HG02588 (cell line): ENCODE data around the gene CPA5.

ENCODE experiments used
- ATAC-seq: cut with Tn5 transposase; IDR thresholded peaks from one replicate; pipeline ENCODE4 v1.9.1; 2021; ENCODE audit warnings: mild to moderate bottlenecking, moderate library complexity; ENCODE audit not compliant: unreplicated experiment

Gene CPA5

GRCh38 chr7:130356876-130357611 is 12.4 kb downstream of the CPA5 start:
- no peak for ATAC-seq

- ATAC-seq: no peak
Measured at GRCh38 chr7:130358471-130358870, 13.9 kb downstream of the CPA5 start.

DNA sequence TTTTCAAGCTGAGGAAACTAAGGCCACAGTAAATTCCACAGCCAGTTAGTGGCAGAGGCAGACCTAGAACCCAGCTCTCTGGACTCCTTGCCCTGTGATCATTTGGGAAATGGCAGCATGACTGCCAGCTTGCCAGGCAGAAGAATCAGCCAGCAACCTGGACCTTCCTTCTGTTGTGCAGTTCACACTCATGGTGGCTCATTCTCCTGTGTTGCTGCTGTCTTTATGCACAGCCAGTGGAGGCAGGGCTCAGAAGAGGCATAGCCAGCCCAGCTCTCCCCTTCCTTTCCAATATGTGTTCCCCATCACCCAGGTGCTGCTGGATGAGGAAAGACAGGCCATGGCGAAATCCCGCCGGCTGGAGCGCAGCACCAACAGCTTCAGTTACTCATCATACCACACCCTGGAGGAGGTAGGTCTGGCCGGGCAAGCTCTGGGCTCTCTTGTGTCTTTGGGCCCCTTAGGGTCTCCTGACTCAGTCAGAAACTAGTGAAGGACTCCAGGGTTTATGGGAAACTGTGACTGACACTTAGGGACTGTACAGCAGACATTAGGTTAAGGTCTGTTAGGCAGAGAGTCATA is 14.8 kb downstream of the CPA5 start:
- ATAC-seq: no peak

DNA sequence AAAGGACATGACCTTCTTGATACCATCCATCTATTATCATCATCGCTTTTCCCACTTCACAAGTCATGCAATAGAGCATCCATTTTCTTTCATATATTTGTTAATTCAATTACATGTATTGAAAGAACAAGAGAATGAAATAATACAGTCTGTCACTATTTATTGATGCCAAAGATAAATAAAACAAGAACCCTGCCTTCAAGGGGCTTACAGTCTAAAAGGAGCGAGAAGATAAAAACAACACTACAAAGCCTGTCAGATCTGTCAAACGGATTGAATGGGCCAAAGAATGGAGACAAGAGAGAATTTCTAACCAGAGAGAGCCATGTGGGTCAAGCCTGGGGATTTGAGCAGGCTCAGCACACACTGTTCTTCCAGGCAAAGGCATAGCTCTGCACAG is 15.9 kb downstream of the CPA5 start:
- ATAC-seq: no peak

- no peak for ATAC-seq
Measured at GRCh38 chr7:130361681-130362080, 17.1 kb downstream of the CPA5 start.

GRCh38 chr7:130362251-130362816 is 17.7 kb downstream of the CPA5 start:
- no peak for ATAC-seq

GRCh38 chr7:130363026-130363847 is 18.6 kb downstream of the CPA5 start:
- no peak for ATAC-seq

DNA sequence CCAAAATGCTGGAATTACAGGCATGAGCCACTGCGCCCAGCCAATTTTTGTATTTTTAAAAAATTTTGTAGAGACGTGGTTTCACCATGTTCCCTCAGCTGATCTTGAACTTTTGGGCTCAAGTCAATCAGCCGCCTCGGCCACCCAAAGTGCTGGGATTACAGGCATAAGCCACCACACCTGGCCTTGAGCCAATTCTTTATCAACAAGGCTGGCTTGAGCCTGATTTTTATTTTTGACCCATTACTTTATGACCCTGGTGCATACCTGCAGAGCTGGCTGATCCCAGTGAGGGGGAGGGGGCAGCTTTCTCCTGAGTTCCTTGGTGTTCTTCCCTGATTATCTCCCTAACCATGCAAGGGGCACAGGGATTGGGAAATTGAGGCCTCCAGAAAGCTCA is 19.8 kb downstream of the CPA5 start:
- no peak for ATAC-seq

DNA sequence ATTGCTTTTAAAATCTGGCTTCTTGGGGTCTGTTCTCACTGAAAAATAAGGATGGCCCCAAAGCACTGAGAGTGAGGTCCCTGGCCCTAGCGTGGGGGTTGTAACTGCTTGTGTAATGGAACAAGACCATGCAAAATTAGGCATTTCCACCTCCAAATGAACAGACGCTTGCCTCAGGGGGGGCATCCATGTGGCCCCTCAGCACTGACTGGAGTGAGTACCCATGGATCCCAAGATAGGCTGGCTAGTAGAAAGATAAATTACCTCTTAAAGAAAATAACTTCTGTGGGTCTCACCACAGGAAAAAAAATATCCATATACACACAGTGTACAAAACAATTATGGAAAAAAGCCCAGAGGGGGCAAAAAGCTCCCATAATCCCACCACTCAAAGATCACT is 20.5 kb downstream of the CPA5 start:
- no peak for ATAC-seq

DNA sequence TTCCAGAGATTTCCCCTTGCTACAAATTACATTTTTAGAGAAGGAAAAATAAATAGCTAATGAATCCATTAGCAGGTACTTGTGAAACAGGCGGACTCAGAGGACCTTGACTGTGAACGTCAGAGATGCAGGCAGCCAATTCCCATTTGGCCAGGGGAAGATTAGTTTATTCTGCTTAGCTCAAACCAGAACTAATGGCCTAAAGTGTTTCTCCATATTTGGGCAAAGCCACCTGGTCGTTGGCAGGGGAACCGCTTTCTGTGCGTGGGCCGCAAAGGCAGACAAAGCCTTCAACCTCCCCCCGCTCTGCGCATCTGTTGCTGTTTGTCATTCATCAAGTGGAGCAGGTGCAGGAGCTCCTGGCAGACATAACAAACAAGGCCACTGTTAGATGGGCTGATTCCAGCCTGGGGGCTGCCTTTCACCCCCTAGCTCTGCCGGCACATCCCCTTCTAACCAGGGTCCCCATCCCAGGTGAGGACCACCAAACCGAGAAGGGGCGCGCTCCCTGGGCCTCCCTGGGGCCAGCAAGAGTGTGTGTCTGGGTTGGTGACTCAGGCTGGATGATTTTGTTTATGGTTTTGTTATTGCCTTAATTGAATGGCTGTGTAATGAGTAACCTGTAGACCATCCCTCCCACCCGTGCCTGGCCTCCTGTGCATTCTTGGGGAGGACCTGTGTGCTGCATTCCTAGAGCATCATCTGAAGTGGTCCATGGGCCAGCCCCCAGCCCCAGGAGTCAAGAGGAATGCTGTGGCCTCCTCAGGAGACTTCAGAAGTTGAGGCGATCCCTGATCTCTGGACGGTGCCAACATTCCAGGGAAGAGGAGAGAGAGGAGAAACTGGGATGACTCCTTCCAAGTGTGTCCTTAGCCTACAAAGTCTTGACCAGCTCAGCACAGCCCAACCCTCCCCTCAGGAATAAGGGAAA is 21.2 kb downstream of the CPA5 start:
- peak; percentile 56 for ATAC-seq

DNA sequence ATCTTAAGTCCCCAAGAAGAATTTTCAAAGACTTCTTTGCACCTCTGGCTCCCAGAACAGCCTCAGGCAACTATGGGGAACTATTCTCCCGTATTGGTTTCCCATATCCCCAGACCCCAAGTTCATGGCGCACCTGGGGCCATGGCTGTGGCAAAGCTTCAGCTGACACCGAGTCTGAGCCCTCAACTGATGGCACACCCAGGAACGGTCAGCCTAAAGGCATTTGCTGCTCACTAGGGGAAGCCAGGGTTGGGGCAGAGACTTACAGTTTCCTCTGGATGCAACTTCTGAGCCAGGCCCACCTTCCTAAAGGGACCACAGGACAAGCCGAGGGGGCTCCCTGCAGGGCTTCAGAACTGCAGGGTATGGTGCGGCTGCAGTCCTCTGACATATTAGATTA is 21.9 kb downstream of the CPA5 start:
- no peak for ATAC-seq

GRCh38 chr7:130367088-130367755 is 22.6 kb downstream of the CPA5 start:
- no peak for ATAC-seq

- ATAC-seq: no peak
Measured at GRCh38 chr7:130367836-130368746, 23.5 kb downstream of the CPA5 start.

DNA sequence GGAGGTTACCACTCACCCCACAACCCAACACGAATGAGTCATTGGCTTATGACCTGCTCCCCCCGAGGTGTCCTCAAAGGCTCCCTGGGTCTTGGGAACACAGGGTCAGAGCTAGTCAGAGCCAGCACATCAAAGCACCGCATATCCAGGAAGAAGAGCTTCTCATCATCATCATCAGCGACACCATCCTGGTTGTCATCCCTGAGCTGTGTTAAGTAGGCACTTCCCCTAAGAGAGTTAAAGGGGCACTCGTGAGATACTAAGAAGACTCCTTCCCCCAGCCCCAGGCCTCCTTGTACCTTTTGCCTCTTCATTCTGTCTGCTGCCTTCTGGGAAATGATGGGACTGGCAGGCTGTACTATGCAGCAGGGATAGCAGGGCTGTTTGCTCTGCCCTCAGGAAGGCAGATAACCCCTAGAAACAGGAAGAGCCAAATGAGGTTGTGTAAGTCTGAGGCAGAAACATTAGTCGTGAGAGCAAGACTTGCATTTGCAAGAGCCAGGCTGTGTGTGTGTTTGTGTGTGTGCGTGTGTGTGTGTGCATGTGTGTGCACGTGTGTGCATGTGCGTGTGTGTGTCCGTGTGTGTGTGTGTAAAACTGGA is 24.6 kb downstream of the CPA5 start:
- no peak for ATAC-seq

DNA sequence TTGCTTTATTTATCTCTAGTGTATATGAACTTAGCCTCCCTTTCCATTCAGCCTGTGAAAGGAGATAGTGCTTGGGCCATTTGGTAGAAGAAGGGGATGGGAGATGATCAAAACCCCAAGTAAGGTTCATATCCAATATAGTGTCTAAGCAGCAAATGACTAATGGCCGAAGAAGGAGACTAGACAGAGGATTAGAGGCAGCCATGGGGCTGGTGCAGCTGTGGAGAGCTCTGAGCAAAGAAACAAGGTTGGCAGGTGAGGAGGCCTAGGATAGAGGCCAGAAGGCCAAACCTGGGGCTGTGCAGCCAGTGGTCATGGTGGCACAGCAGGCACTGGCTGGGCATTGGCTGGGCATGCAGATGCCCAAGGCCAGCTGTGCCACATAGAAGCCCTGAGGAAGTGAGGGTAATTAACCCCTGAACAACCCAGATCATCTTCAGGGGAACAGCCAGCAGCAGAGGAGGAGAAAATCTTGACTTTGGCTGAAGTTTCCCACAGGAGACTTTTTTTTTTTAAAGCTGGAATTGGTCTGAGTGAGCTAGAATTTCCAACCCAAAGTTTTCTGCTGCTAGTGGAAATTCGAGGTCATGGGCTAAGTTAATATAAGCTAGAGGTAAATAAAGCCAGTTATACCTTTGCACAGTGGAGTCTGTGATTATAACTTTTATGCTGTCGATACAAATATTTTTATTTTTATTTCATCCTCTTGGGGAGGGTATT is 25.4 kb downstream of the CPA5 start:
- no peak for ATAC-seq

DNA sequence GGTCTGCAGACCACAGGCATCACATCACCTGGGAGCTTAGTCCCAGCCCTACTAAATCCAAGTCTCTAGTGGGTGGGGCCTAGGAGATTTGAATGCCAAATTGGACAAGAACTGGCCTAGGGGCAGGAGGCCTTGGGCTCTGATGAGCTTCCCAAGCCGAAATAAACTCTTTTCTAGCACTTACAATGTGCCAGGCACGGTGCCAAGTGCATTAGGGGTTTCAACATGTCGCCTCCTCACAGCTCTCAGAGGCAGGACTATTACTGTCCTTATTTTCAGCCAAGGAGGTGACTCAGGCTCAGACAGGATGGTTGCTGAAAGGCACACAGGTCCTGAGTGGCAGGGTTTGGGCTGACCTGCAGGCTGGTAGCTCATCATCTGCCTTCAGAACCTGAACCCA is 26.4 kb downstream of the CPA5 start:
- ATAC-seq: no peak

DNA sequence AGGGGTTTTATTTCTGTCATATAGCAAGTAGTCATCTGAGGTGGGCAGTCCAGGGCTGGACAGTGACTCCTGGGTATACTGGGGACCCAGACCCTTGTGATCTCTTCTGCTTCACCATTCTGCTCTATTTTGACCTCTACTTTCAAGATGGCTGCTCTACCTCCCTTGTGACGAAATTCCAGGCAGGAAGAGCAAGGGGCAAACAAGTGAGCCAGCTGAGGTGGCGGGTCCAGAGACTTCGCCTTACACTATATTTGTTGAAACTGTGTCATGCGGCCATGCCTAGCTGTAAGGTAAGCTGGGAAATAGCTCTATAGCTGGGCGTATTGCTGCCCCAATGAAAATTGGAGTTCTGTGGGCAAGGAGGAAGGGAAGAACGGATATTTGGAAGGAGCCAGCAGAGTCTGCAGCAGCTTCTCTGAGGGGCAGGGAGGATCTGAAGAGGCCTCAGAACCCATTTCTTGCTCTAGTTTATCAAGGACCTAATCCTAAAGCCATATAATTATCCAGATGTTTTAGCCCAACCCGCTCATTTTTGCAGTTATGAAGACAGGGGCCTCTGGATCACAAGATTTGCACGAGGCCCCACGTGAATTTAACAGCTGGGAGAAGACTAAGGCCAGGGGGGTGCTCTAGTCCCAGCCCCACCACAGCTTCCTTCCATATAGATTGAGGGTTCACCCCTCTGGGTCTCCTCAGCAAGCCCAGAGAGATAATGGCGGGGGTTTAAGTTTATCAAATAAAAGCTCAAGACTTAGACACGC is 28.0 kb downstream of the CPA5 start:
- no peak for ATAC-seq
